Suppressor macrophage treated with lipopolysaccharide for 1 hour (primary cell): Measurements from ENCODE around the gene IGSF5.
"Not testable (repeated sequence)": the region's sequence is repeated elsewhere in the genome, so short reads cannot be mapped to it uniquely, and the experiment has no call there.

ENCODE experiments used
- DNase-seq, 3 donors: peaks; one replicate each; pipeline ENCODE4 v3.0.0-alpha.2; 2020 to 2022

The IGSF5 gene

DNA sequence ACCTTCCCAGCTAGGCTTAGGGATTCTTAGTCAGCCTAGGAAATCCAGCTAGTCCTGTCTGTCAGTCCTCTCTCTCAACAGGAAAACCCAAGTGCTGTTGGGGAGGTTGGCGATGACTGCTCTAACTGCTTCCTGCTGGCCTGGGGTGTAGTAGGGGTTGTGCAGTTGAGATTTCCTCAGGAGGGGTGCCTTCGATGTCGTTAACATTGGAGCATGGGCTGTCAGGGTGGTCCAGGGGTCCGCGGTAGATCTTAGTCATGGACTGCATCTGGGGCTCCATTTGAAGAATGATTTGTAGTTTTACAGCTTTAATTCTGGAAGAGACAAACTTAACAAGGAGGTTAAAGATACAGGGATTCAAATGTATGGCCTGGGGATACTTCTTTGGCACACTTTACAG is 5.5 kb upstream of the IGSF5 start:
- not testable (repeated sequence) for DNase-seq

GRCh38 chr21:39742561-39742960 is 2.4 kb upstream of the IGSF5 start:
- DNase-seq, result not testable (repeated sequence)

GRCh38 chr21:39745332-39745731 is 349 bp downstream of the IGSF5 start:
- DNase-seq, result not testable (repeated sequence)

GRCh38 chr21:39750670-39751069 is 5.7 kb downstream of the IGSF5 start:
- no peak for DNase-seq

- DNase-seq, result no peak
These were observed 9.8 kb downstream of the IGSF5 start for GRCh38 chr21:39754811-39755210.

GRCh38 chr21:39756285-39756684 is 11.3 kb downstream of the IGSF5 start:
- DNase-seq, result no peak

DNA sequence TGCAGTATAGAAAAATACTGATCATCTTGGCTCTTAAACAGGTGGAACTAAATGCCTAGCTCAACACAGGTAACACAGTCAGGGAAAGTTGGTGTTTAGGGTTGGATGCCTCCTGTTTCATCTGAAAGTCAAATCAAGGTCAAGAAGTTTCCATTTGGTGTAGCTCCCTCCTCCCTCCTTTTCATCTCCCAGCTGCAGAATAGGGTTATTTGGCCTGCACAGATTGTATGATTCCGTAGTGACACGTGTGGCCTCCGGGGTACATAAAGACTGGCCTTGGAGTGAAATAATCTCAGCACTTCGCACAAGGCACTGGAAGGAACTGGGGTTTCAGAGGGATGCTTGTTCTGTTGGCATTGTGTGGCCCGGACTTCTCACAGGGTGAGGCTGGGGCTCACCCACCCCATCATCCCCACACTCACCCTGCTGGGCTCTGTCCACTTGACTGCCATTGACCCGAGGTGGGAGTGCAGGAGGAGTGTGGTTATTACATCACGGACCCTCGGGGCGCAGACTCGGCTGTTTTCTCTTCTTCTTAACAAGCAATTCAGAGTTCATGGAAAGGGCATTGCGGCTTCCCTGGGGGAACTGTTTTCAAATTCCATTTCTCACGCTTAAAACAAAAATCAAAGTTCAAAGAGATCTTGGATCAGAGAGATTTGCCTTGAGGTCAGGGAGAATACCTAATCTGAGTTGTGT is 18.4 kb downstream of the IGSF5 start:
- DNase-seq, result no peak

DNA sequence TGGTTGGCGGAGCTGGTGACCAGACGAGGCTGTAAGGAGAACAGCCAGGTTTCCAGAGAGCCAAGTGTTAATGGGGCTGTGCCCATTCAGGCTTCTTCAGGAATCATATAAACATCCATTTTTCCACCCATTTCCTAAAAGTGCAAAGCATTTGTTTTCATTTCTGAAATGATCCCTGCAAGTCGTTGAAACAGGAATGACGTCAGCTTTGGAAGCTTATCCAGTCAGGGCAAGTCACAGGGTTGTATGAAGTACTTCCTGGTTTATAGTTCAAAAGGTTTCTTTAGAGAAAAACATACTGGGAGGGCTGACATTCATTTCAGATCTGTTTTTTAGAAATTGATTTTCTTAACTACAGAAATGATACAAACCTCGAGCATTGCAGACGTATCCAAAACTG is 29.2 kb downstream of the IGSF5 start:
- no peak for DNase-seq

- no peak for DNase-seq
These were observed 30.8 kb downstream of the IGSF5 start for GRCh38 chr21:39775816-39776215.

DNA sequence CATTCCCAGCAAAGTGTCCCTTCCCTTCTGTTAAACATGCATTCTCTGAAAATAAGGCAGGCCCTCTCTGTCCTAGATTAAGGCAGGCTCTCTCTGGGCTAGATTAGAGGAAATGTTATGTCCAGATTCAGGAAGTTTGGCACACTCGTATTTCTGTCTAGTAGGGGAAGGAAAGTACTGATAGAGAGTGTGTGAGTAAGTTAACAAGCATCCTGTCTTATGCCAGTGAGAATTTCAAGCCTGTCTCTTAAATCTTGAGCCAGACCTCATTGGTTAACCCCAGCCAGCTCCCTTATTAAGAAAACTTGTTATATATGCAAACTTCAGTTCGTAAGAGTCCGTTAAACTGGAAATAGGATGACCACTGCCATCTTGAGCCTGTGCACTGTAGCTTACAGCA is 31.6 kb downstream of the IGSF5 start:
- DNase-seq, result no peak

DNA sequence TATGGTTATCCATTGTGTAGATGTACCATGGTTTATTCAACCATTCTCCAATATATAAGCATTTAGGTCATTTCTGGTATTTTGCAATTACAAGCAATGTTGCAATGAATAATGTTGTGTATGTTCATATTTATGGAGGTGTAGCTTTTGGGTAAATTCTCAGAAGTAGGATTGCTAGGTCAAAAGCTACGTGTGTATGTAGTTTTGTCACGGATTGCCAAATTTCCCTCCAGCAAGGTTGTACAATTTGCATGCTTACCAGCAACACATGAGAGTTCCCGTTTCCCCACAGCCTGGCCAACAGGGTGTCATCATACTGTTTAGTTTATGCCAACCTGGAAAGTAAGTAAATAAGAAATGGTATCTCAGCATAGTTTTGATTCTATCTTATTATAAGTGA is 36.3 kb downstream of the IGSF5 start:
- no peak for DNase-seq

DNA sequence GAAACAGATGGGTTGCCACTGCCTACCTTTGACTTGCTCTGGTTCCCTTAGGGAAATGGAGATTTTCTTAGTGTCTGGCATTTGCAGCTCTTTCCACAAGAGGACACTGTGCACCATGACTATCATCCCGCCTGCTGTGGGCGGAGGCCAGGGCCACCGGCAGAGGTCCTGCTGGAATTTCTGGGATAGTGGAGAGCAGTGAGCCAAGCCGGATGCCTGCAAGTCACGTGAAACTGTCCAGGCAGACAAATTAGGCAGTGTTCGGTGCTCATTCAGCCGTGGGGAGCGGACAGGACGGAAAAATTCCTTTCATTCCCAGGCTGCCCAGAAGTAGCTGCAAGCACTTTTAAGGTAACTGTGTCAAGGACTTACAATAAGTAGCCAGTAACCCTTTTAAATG is 43.4 kb downstream of the IGSF5 start:
- DNase-seq, result no peak

- no peak for DNase-seq
These were observed 51.5 kb downstream of the IGSF5 start for GRCh38 chr21:39796466-39796865.

GRCh38 chr21:39799178-39799577 is 54.2 kb downstream of the IGSF5 start:
- DNase-seq, result no peak

GRCh38 chr21:39800311-39800710 is 55.3 kb downstream of the IGSF5 start:
- no peak for DNase-seq

DNA sequence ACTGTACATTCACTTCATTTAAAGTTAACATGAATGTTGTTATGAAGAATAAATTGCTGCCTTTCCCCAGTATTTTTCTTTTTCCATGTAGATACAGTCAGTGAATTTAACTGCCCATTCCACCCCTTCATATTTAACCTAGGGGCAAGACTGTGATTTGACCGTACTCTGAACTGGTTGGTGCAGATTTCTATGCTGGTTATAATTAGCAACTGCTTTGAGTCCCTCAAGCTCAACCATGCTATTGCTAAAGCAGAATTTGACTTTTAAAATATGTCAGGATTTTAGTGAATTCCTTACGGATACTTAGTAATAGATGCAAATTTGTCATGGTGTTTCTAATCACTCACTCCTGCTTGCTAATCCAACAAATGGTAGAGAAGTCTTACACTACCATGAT is 57.2 kb downstream of the IGSF5 start:
- DNase-seq, result no peak

DNA sequence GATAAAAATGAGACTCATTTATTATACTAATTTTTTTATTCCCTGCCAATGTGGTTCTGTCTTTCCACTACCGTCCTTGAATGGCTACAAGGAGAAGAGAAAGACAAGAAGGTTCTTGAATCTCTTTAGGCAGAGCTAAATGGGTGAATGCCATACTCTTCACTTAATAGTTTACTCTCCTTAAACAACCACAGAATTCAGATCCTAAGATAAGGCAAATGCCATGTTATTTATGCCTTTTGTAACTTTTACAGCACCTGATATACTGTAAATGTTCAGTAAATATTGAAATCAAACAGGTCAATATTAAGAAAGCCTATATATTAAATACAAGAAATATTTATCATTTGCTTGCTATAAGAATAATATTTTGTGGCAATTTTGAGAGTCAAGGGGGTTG is 58.4 kb downstream of the IGSF5 start:
- DNase-seq, result no peak

DNA sequence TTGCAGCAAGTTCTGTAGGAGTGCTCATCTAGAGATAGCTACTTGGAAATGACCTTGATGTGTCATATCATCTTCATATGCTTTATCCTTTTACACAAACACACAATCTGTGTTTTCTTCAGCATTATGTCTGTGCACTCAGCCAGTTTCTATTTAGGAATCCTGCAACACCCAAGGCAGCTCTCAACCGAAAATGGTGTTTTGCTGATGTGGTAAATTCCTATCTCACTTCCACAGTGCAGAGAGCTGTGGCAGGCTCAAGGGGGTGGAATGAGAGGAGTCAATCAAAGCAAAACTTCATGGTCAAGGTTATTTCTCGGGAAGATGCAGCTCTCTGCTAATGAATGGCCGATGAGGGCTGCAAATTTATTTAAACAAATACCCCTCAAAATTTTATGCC is 59.3 kb downstream of the IGSF5 start:
- DNase-seq, result no peak

- DNase-seq, result no peak
These were observed 61.0 kb downstream of the IGSF5 start for GRCh38 chr21:39805983-39806382.

DNA sequence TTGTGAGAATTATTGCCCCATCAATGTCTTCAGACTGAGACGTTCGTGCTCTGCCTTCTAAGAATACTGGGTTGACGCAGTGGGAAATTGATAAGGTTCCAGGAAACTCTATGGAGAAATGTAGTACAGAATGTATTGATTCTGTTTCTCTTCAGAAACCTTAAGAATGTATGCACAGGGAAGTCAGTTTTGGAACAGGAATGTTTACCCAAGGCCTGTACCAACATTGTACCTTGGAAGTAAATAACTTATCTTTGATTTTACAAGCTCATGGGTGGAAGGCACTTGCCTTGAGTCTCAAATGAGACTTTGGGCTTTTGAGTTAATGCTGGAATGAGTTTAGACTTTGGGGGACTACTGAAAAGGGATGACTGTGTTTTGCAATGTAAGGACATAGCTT is 62.8 kb downstream of the IGSF5 start:
- DNase-seq, result no peak

DNA sequence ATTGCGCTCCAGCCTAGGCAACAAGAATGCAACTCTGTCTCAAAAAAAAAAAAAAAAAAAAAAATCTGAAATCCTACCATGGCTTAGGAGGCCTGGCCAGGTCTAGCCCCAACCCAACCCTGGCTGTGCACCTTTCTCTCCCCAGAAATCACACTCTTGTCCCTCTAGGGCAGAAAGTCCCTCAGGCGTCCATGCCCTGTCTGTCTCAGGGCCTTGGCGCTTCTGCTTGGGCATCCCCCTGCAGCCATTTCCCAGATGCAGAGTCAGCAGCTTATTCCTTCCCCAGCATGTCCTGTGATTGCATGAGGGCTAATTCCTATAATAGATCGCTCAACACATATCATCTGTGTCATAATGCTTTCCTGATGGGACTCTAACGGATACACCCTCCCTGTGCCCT is 65.0 kb downstream of the IGSF5 start:
- DNase-seq, result no peak

DNA sequence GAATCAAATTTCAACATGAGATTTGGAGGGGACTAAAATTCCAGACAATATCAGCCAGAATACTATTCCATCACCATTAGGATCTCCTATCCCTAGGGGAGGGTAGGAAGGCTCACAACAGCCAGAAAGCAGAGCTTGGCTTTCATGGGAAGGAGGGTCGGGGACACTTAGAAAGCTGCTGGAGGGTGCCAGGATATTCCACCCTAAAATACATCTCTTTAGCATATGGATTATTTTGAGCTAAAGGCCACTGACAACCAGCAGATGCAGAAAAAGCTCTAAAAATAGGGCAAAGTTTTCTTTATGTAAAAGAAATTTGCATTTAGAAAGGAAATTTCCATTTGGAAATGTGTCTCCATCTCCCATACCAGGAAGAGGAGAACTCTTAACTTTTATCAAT is 68.0 kb downstream of the IGSF5 start:
- no peak for DNase-seq

- peak in 2 of 3 donors; percentile 20 to 23 for DNase-seq
These were observed 73.6 kb downstream of the IGSF5 start for GRCh38 chr21:39818557-39818956.

DNA sequence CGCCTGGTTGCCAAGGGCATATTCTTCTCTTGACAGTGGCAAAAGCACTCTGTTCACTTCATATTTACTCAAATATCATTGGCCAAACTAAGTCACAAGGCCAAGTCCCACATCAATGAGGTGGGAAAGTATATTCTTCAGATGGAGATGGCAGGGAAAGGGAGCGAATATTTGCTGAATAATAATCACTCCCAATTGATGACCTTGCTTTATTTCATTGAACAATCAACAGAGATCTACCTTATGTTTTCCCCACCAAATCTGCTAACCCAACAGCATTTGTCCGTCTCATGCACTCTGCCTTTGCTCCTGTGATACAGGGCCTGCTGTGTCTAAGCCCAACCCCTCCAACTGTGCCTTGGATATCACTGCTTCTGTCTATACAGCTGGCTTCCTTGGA is 77.1 kb downstream of the IGSF5 start:
- no peak for DNase-seq

- DNase-seq, result no peak
These were observed 80.3 kb downstream of the IGSF5 start for GRCh38 chr21:39825250-39825649.

DNA sequence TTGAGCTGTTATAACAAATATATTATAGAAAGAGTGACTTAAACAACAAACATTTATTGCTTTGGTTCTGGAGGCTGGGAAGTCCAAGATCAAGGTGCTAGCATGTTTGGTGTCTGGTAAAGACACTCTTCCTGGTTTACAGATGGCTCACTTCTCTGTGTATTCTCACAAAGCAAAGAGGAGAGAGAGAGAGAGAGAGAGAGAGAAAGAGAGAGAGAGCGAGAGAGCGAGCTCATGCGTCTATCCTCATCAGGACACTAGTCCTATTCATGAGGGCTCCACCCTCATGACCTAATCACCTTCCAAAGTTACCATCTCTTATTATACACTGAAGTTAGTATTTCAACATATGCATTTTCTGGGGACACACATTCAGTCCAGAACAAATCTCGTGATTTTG is 89.6 kb downstream of the IGSF5 start:
- DNase-seq, result no peak
